ENCODE data around the gene SRGAP1. TPM values are rescaled to one million over a fixed set of nuclear protein-coding genes. Genes with fewer than 3 reads are reported as not detected.

SRGAP1 gene
- total and polyA plus RNA-seq, 2 of the 13 experiments (the other 11 are each of a cell fraction or from before 2014, with no cell fraction given), result 1.6 to 3.4 TPM

DNA sequence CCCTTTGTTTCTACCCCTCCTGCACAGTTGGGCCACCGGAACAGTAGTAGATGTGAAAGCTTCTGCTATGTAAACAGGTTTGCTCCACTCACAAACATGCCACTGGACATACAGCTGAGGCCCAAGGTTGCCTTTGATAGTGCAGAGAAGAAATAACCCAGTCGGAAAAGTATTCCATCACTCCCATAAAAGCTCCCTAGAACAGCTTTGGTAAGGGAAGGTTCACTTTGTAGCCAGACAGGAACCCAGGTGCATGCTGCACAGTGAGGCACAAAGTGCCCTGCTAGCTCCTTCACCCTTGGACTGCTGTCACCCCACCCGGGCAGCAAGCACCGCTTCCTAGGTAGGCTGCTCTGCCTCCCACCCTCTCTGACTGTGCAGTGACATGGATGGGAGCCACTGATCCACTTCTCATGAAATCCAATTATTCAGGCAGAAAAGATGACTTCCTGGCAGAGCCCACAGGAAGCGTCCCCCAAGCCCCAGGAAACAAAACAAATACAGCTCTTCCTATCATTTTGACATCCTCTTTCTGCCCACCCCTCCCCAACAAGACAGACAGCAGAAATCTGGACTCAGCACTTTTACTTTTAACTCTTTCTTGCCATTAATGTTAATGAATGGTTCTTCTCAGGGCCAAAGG, 100.2 kb downstream of the SRGAP1 start (continued):
- TF ChIP-seq ZBED4 (CRISPR knock-in tag; IDR thresholded peaks at IDR 0.05; ENCODE audit: borderline replicate concordance) (peak; percentile 65), ZBTB25 (CRISPR knock-in tag; IDR thresholded peaks at IDR 0.05) (no peak), ISL2 (CRISPR knock-in tag; IDR thresholded peaks at IDR 0.05) (no peak), PAF1 (CRISPR knock-in tag; IDR thresholded peaks at IDR 0.05) (no peak), SOX13 (IDR thresholded peaks at IDR 0.05) (no peak), SOX13 (CRISPR knock-in tag; conservative IDR thresholded peaks at IDR 0.05 in 1 of 2, IDR thresholded peaks at IDR 0.05 in 1 of 2) (peak in 1 of 2 experiments; percentile 43; a peak in 1 of 4 replicates), TCF12 (IDR thresholded peaks at IDR 0.05) (no peak), TCF12 (CRISPR knock-in tag; IDR thresholded peaks at IDR 0.05) (no peak), UBTF (CRISPR knock-in tag; IDR thresholded peaks at IDR 0.05) (peak; percentile 44; the same call in 1 of the 2 replicates), PREB (CRISPR knock-in tag; IDR thresholded peaks at IDR 0.05) (no peak)
- TF ChIP-seq, protein P1, sequence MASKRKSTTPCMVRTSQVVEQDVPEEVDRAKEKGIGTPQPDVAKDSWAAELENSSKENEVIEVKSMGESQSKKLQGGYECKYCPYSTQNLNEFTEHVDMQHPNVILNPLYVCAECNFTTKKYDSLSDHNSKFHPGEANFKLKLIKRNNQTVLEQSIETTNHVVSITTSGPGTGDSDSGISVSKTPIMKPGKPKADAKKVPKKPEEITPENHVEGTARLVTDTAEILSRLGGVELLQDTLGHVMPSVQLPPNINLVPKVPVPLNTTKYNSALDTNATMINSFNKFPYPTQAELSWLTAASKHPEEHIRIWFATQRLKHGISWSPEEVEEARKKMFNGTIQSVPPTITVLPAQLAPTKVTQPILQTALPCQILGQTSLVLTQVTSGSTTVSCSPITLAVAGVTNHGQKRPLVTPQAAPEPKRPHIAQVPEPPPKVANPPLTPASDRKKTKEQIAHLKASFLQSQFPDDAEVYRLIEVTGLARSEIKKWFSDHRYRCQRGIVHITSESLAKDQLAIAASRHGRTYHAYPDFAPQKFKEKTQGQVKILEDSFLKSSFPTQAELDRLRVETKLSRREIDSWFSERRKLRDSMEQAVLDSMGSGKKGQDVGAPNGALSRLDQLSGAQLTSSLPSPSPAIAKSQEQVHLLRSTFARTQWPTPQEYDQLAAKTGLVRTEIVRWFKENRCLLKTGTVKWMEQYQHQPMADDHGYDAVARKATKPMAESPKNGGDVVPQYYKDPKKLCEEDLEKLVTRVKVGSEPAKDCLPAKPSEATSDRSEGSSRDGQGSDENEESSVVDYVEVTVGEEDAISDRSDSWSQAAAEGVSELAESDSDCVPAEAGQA (IDR thresholded peaks at IDR 0.05; ENCODE audit: low read depth), result no peak
- TF ChIP-seq, protein P1 (CRISPR knock-in tag; IDR thresholded peaks at IDR 0.05; ENCODE audit: borderline replicate concordance), result no peak
- TF ChIP-seq, protein P2, sequence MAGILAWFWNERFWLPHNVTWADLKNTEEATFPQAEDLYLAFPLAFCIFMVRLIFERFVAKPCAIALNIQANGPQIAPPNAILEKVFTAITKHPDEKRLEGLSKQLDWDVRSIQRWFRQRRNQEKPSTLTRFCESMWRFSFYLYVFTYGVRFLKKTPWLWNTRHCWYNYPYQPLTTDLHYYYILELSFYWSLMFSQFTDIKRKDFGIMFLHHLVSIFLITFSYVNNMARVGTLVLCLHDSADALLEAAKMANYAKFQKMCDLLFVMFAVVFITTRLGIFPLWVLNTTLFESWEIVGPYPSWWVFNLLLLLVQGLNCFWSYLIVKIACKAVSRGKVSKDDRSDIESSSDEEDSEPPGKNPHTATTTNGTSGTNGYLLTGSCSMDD (CRISPR knock-in tag; IDR thresholded peaks at IDR 0.05), result no peak
